OCI-LY7 (cell line): Measurements from ENCODE around the gene CXCL9. TPM values are rescaled to one million over a fixed set of nuclear protein-coding genes. Genes with fewer than 3 reads are reported as not detected.

ENCODE experiments used
- BruUV-seq: library from RNA; stranded (reverse); fragments of 400-500 nt; replicated peaks from 2 replicates; lab custom pipeline; 2021; lab: Mats Ljungman, UMichigan
- CTCF ChIA-PET: fragments of 300-600 bp; sonication (Branson Sonifier 250); formaldehyde crosslinking; loops from one replicate; lab custom pipeline; 2022; ENCODE audit warnings: antibody characterized with exemption; ENCODE audit not compliant: unreplicated experiment; lab: Charles Lee
- POLR2A ChIA-PET: fragments of 300-600 bp; sonication (Branson Sonifier 250); formaldehyde crosslinking; loops from one replicate; lab custom pipeline; 2022; ENCODE audit warnings: antibody characterized with exemption; lab: Charles Lee
- DNase-seq: peaks from one replicate; pipeline ENCODE4 v3.0.0-alpha.2; 2015; ENCODE audit warnings: low spot score
- H2AFZ ChIP-seq: fragments of 200-600 bp; sonication (generic), shearing (Covaris generic); 2 replicates; pipeline ENCODE4 v1.6.1; 2014; ENCODE audit warnings: mild to moderate bottlenecking, antibody characterized with exemption, low read length, moderate library complexity
- H3K27ac ChIP-seq: fragments of 200-600 bp; sonication (generic); 2 replicates; pipeline ENCODE4 v1.5.1; 2014; ENCODE audit warnings: mixed run types, low read depth, mild to moderate bottlenecking, moderate library complexity, low read length, inconsistent platforms; ENCODE audit not compliant: poor library complexity, severe bottlenecking
- H3K36me3 ChIP-seq: fragments of 200-600 bp; sonication (generic); 2 replicates; pipeline ENCODE4 v1.6.1; 2014; ENCODE audit warnings: mild to moderate bottlenecking, antibody characterized with exemption, low read length, moderate library complexity, mixed read lengths; ENCODE audit not compliant: insufficient read depth
- H3K4me1 ChIP-seq: fragments of 200-600 bp; sonication (generic); 2 replicates; pipeline ENCODE4 v1.5.1; 2014; ENCODE audit warnings: mild to moderate bottlenecking, low read length; ENCODE audit not compliant: insufficient read depth, poor library complexity, severe bottlenecking
- H3K4me2 ChIP-seq: fragments of 200-600 bp; sonication (generic); 2 replicates; pipeline ENCODE4 v1.6.1; 2014; ENCODE audit warnings: mild to moderate bottlenecking, low read length
- H3K4me3 ChIP-seq: fragments of 200-600 bp; sonication (generic); 2 replicates; pipeline ENCODE4 v1.5.1; 2014; ENCODE audit warnings: mild to moderate bottlenecking, low read depth, low read length; ENCODE audit not compliant: poor library complexity, severe bottlenecking
- H3K79me2 ChIP-seq: fragments of 200-600 bp; sonication (generic); 2 replicates; pipeline ENCODE4 v1.6.1; 2016; ENCODE audit warnings: low read depth, mild to moderate bottlenecking, low read length, moderate library complexity, mixed read lengths; ENCODE audit not compliant: insufficient read depth
- H3K9me2 ChIP-seq: fragments of 200-600 bp; sonication (generic); 2 replicates; pipeline ENCODE4 v1.6.1; 2016; ENCODE audit warnings: mild to moderate bottlenecking, low read length, mixed read lengths; ENCODE audit not compliant: insufficient read depth
- H3K9me3 ChIP-seq: fragments of 200-600 bp; sonication (generic); 2 replicates; pipeline ENCODE4 v1.6.1; 2014; ENCODE audit warnings: mild to moderate bottlenecking, mixed run types, low read length, mixed read lengths
- H4K20me1 ChIP-seq: fragments of 200-600 bp; sonication (generic); 2 replicates; pipeline ENCODE4 v1.6.1; 2014; ENCODE audit warnings: mild to moderate bottlenecking, antibody characterized with exemption, low read length, moderate library complexity, mixed read lengths; ENCODE audit not compliant: insufficient read depth
- CTCF ChIP-seq: fragments of 200-600 bp; sonication (generic); conservative IDR thresholded peaks from 2 replicates; pipeline ENCODE4 v1.5.1; 2014; ENCODE audit warnings: mild to moderate bottlenecking, antibody characterized with exemption, low read length, moderate library complexity, mixed read lengths
- EZH2phosphoT487 ChIP-seq: fragments of 200-600 bp; sonication (generic); IDR thresholded peaks from 2 replicates; pipeline ENCODE4 v1.6.1; 2018; ENCODE audit warnings: low read depth, borderline replicate concordance, mild to moderate bottlenecking, mixed run types, antibody characterized with exemption, low read length, moderate library complexity, mixed read lengths
- intact Hi-C: fragments of 100-400 bp; cut with micrococcal nuclease; formaldehyde crosslinking; loops from one replicate; pipeline ENCODE4 v1.10.0; 2022; ENCODE audit not compliant: unreplicated experiment
- total RNA-seq, 2 experiments: library from RNA; depleted of rRNA in 1 of 2; stranded (reverse); fragments of >200 nt in 1 of 2; shearing (Covaris generic) in 1 of 2; gene quantifications; 2 replicates each; pipeline ENCODE4 v1.2.3, GENCODE V29; 2014 to 2022

Gene CXCL9
- total RNA-seq, 2 experiments from 2014 or later = 0.13 TPM; not detected in 1

- Histone ChIP-seq H3K27ac (no peak overlapping the region), H3K79me2 (no peaks in the 10 kb centered on the region), H3K4me2 (no peak overlapping the region), H2AFZ (no peak overlapping the region), H3K9me2 (no peaks in the 10 kb centered on the region), H3K36me3 (no peaks in the 10 kb centered on the region), H4K20me1 (no peaks in the 10 kb centered on the region), H3K4me3 (no peak overlapping the region), H3K4me1 (no peaks in the 10 kb centered on the region), H3K9me3 (no peaks in the 10 kb centered on the region)
- DNase-seq = no peak
- intact Hi-C loops = no loop called here
- ChIA-PET POLR2A (no interaction called here), CTCF (no interaction called here)
- TF ChIP-seq CTCF (no peak), EZH2phosphoT487 (no peak)
- BruUV-seq = no TSS peak
Measured at GRCh38 chr4:76011700-76012387, 4.5 kb upstream of the CXCL9 start.

GRCh38 chr4:76011018-76011670 lies 3.8 kb upstream of the CXCL9 start:
- H2AFZ ChIP-seq = no peak overlapping the region

More at GRCh38 chr4:76011018-76011670, 3.8 kb upstream of the CXCL9 start:
- ChIA-PET POLR2A (no interaction called here), CTCF (no interaction called here)
- Histone ChIP-seq H3K79me2 (no peaks in the 10 kb centered on the region), H3K9me2 (no peaks in the 10 kb centered on the region), H3K4me3 (no peak overlapping the region), H3K27ac (no peak overlapping the region), H3K4me2 (no peak overlapping the region), H3K4me1 (no peaks in the 10 kb centered on the region), H3K9me3 (no peaks in the 10 kb centered on the region), H3K36me3 (no peaks in the 10 kb centered on the region), H4K20me1 (no peaks in the 10 kb centered on the region)
- BruUV-seq = no TSS peak
- intact Hi-C loops = no loop called here
- TF ChIP-seq EZH2phosphoT487 (no peak), CTCF (no peak)
- DNase-seq = no peak
